Measurements from ENCODE around the gene EEA1. TPM values are rescaled to one million over a fixed set of nuclear protein-coding genes. Genes with fewer than 3 reads are reported as not detected.

The EEA1 gene
- total RNA-seq, 1 donor from 2014 or later, result 22.2 TPM

GRCh38 chr12:92899386-92900001 is 29.6 kb downstream of the EEA1 start:
- peaks cover 10% of the 10 kb centered on the region for H3K4me1 Mint-ChIP-seq
- intact Hi-C loops (cut with micrococcal nuclease), result no loop called here
- no peak overlapping the region for H3K27ac Mint-ChIP-seq
- H3K4me3 Mint-ChIP-seq, result no peak overlapping the region
- DNase-seq, result no peak
- H3K9me3 Mint-ChIP-seq, result peaks cover under 1% of the 10 kb centered on the region
- peaks cover 23% of the 10 kb centered on the region for H3K36me3 Mint-ChIP-seq (ENCODE audit: low read depth)
- no peaks in the 10 kb centered on the region for H3K27me3 Mint-ChIP-seq

- H3K27me3 Mint-ChIP-seq, result no peaks in the 10 kb centered on the region
- DNase-seq, result no peak
- intact Hi-C loops (cut with micrococcal nuclease), result no loop called here
- H3K36me3 Mint-ChIP-seq (ENCODE audit: low read depth), result peaks cover 20% of the 10 kb centered on the region
- H3K4me3 Mint-ChIP-seq, result no peak overlapping the region
- H3K27ac Mint-ChIP-seq, result no peak overlapping the region
- H3K9me3 Mint-ChIP-seq, result no peaks in the 10 kb centered on the region
- peaks cover 8% of the 10 kb centered on the region for H3K4me1 Mint-ChIP-seq
Measured at GRCh38 chr12:92898755-92899154, 30.3 kb downstream of the EEA1 start.

- H3K27me3 Mint-ChIP-seq, result no peaks in the 10 kb centered on the region
- H3K9me3 Mint-ChIP-seq, result peaks cover 2% of the 10 kb centered on the region
- no peak overlapping the region for H3K27ac Mint-ChIP-seq
- peaks cover 9% of the 10 kb centered on the region for H3K4me1 Mint-ChIP-seq
- no peak for DNase-seq
- peaks cover 18% of the 10 kb centered on the region for H3K36me3 Mint-ChIP-seq (ENCODE audit: low read depth)
- no peak overlapping the region for H3K4me3 Mint-ChIP-seq
- intact Hi-C loops (cut with micrococcal nuclease), result no loop called here
Measured at GRCh38 chr12:92897844-92898243, 31.3 kb downstream of the EEA1 start.

GRCh38 chr12:92890601-92891106 is 38.4 kb downstream of the EEA1 start:
- DNase-seq, result no peak
- Mint-ChIP-seq H3K27ac (no peak overlapping the region), H3K36me3 (ENCODE audit: low read depth) (peaks cover 20% of the 10 kb centered on the region), H3K4me1 (peaks cover 6% of the 10 kb centered on the region), H3K27me3 (no peaks in the 10 kb centered on the region), H3K9me3 (peaks cover 3% of the 10 kb centered on the region), H3K4me3 (no peak overlapping the region)
- intact Hi-C loops (cut with micrococcal nuclease), result no loop called here

GRCh38 chr12:92886131-92886530 is 43.0 kb downstream of the EEA1 start:
- H3K27ac Mint-ChIP-seq, result no peak overlapping the region
- intact Hi-C loops (cut with micrococcal nuclease), result no loop called here
- no peak overlapping the region for H3K4me3 Mint-ChIP-seq
- H3K27me3 Mint-ChIP-seq, result no peaks in the 10 kb centered on the region
- H3K4me1 Mint-ChIP-seq, result peaks cover 11% of the 10 kb centered on the region
- H3K36me3 Mint-ChIP-seq (ENCODE audit: low read depth), result peaks cover 45% of the 10 kb centered on the region
- H3K9me3 Mint-ChIP-seq, result peaks cover 4% of the 10 kb centered on the region
- no peak for DNase-seq

- Mint-ChIP-seq H3K4me3 (no peak overlapping the region), H3K36me3 (ENCODE audit: low read depth) (peaks cover 38% of the 10 kb centered on the region), H3K27ac (no peak overlapping the region), H3K4me1 (peaks cover 17% of the 10 kb centered on the region), H3K27me3 (no peaks in the 10 kb centered on the region), H3K9me3 (peaks cover 4% of the 10 kb centered on the region)
- intact Hi-C loops (cut with micrococcal nuclease), result no loop called here
- no peak for DNase-seq
Measured at GRCh38 chr12:92879698-92880322, 49.3 kb downstream of the EEA1 start.

- DNase-seq, result no peak
- Mint-ChIP-seq H3K27me3 (no peaks in the 10 kb centered on the region), H3K4me3 (no peak overlapping the region), H3K27ac (no peak overlapping the region), H3K4me1 (peaks cover 13% of the 10 kb centered on the region), H3K9me3 (no peaks in the 10 kb centered on the region), H3K36me3 (ENCODE audit: low read depth) (peaks cover 24% of the 10 kb centered on the region)
- intact Hi-C loops (cut with micrococcal nuclease), result no loop called here
Measured at GRCh38 chr12:92877904-92878303, 51.2 kb downstream of the EEA1 start.

GRCh38 chr12:92876496-92876895 is 52.6 kb downstream of the EEA1 start:
- H3K27me3 Mint-ChIP-seq, result no peaks in the 10 kb centered on the region
- H3K9me3 Mint-ChIP-seq, result no peaks in the 10 kb centered on the region
- H3K36me3 Mint-ChIP-seq (ENCODE audit: low read depth), result peaks cover 19% of the 10 kb centered on the region
- no peak overlapping the region for H3K4me3 Mint-ChIP-seq
- intact Hi-C loops (cut with micrococcal nuclease), result no loop called here
- no peak for DNase-seq
- no peak overlapping the region for H3K27ac Mint-ChIP-seq
- H3K4me1 Mint-ChIP-seq, result peaks cover 13% of the 10 kb centered on the region

GRCh38 chr12:92871116-92871515 is 58.0 kb downstream of the EEA1 start:
- Mint-ChIP-seq H3K4me3 (no peak overlapping the region), H3K4me1 (peaks cover 9% of the 10 kb centered on the region), H3K9me3 (no peaks in the 10 kb centered on the region), H3K27me3 (no peaks in the 10 kb centered on the region), H3K36me3 (ENCODE audit: low read depth) (peaks cover 6% of the 10 kb centered on the region), H3K27ac (no peak overlapping the region)
- no peak for DNase-seq
- intact Hi-C loops (cut with micrococcal nuclease), result no loop called here

- Mint-ChIP-seq H3K36me3 (ENCODE audit: low read depth) (peaks cover 10% of the 10 kb centered on the region), H3K4me3 (no peak overlapping the region), H3K27me3 (no peaks in the 10 kb centered on the region), H3K9me3 (no peaks in the 10 kb centered on the region), H3K27ac (no peak overlapping the region), H3K4me1 (peaks cover 2% of the 10 kb centered on the region)
- no peak for DNase-seq
- intact Hi-C loops (cut with micrococcal nuclease), result no loop called here
Measured at GRCh38 chr12:92866418-92866817, 62.7 kb downstream of the EEA1 start.

- peaks cover 1% of the 10 kb centered on the region for H3K4me1 Mint-ChIP-seq
- no peaks in the 10 kb centered on the region for H3K27me3 Mint-ChIP-seq
- H3K27ac Mint-ChIP-seq, result no peak overlapping the region
- intact Hi-C loops (cut with micrococcal nuclease), result no loop called here
- no peak overlapping the region for H3K4me3 Mint-ChIP-seq
- H3K9me3 Mint-ChIP-seq, result peaks cover under 1% of the 10 kb centered on the region
- no peak for DNase-seq
- H3K36me3 Mint-ChIP-seq (ENCODE audit: low read depth), result peaks cover 26% of the 10 kb centered on the region
Measured at GRCh38 chr12:92863251-92863650, 65.8 kb downstream of the EEA1 start.

- Mint-ChIP-seq H3K27ac (no peak overlapping the region), H3K9me3 (peaks cover 6% of the 10 kb centered on the region), H3K27me3 (no peaks in the 10 kb centered on the region), H3K4me3 (no peak overlapping the region), H3K36me3 (ENCODE audit: low read depth) (peaks cover 31% of the 10 kb centered on the region), H3K4me1 (peaks cover 1% of the 10 kb centered on the region)
- DNase-seq, result no peak
- intact Hi-C loops (cut with micrococcal nuclease), result no loop called here
Measured at GRCh38 chr12:92861381-92861780, 67.7 kb downstream of the EEA1 start.

GRCh38 chr12:92860521-92860920 is 68.6 kb downstream of the EEA1 start:
- Mint-ChIP-seq H3K4me3 (no peak overlapping the region), H3K4me1 (peaks cover 1% of the 10 kb centered on the region), H3K27ac (no peak overlapping the region), H3K36me3 (ENCODE audit: low read depth) (peaks cover 31% of the 10 kb centered on the region), H3K9me3 (peaks cover 6% of the 10 kb centered on the region), H3K27me3 (no peaks in the 10 kb centered on the region)
- no peak for DNase-seq
- intact Hi-C loops (cut with micrococcal nuclease), result no loop called here

- peaks cover 6% of the 10 kb centered on the region for H3K9me3 Mint-ChIP-seq
- no peaks in the 10 kb centered on the region for H3K27me3 Mint-ChIP-seq
- no peak overlapping the region for H3K27ac Mint-ChIP-seq
- H3K36me3 Mint-ChIP-seq (ENCODE audit: low read depth), result peaks cover 31% of the 10 kb centered on the region
- H3K4me1 Mint-ChIP-seq, result peaks cover 1% of the 10 kb centered on the region
- no peak overlapping the region for H3K4me3 Mint-ChIP-seq
- no peak for DNase-seq
- intact Hi-C loops (cut with micrococcal nuclease), result no loop called here
Measured at GRCh38 chr12:92859650-92860386, 69.3 kb downstream of the EEA1 start.
